HepG2 (cell line): Measurements from ENCODE around the gene TAF13. TPM values are rescaled to one million over a fixed set of nuclear protein-coding genes. Genes with fewer than 3 reads are reported as not detected.
A peak's percentile ranks its signal among the peaks of the same experiment; 100 is the strongest.

Experiments used
- ARID4A ChIP-seq: sonication (generic); formaldehyde crosslinking; IDR thresholded peaks from 2 replicates; pipeline ENCODE4 v1.5.0; 2020; ENCODE audit warnings: mild to moderate bottlenecking, missing genetic modification reagents, borderline replicate concordance
- IKZF4 ChIP-seq: sonication (generic); formaldehyde crosslinking; IDR thresholded peaks from 2 replicates; pipeline ENCODE4 v1.5.1; 2020; ENCODE audit warnings: borderline replicate concordance, mild to moderate bottlenecking, low read depth, missing genetic modification reagents; ENCODE audit errors: not compliant biosample characterization
- MXD3 ChIP-seq: IDR thresholded peaks from 2 replicates; pipeline ENCODE4 v1.6.1; 2016; ENCODE audit warnings: mild to moderate bottlenecking, missing biosample characterization, missing genetic modification reagents
- MXI1 ChIP-seq: IDR thresholded peaks from 3 replicates; pipeline ENCODE4 v1.6.1; 2012; ENCODE audit warnings: low read depth, low read length, inconsistent platforms, borderline replicate concordance
- NR2C2 ChIP-seq: sonication (generic); formaldehyde crosslinking; IDR thresholded peaks from 2 replicates; pipeline ENCODE4 v1.4.0; 2020; ENCODE audit warnings: missing genetic modification reagents, mild to moderate bottlenecking, moderate library complexity, borderline replicate concordance
- RELA ChIP-seq: sonication (generic); formaldehyde crosslinking; IDR thresholded peaks from 2 replicates; pipeline ENCODE4 v1.4.0; 2020; ENCODE audit warnings: missing genetic modification reagents
- THAP11 ChIP-seq: IDR thresholded peaks from 2 replicates; pipeline ENCODE4 v1.6.1; 2016; ENCODE audit warnings: missing biosample characterization, missing genetic modification reagents
- ZBTB38 ChIP-seq: sonication (generic); formaldehyde crosslinking; IDR thresholded peaks from 2 replicates; pipeline ENCODE4 v1.5.1; 2020; ENCODE audit warnings: mild to moderate bottlenecking, missing genetic modification reagents
- ZBTB4 ChIP-seq: sonication (generic); formaldehyde crosslinking; IDR thresholded peaks from 2 replicates; pipeline ENCODE4 v1.4.0; 2020; ENCODE audit warnings: missing genetic modification reagents, mild to moderate bottlenecking, borderline replicate concordance
- ZFAT ChIP-seq: sonication (generic); formaldehyde crosslinking; conservative IDR thresholded peaks from 2 replicates; pipeline ENCODE4 v1.8.1; 2023; ENCODE audit warnings: missing genetic modification reagents, inconsistent platforms
- polyA plus RNA-seq, 8 experiments: library from polyadenylated mRNA; depleted of rRNA in 3 of 8; stranded (reverse) in 7 of 8; unstranded in 1 of 8; fragments of >200 nt; fragmentation: Illumina TruSeq in 4 of 8; extraction: Trizol in 4 of 8; gene quantifications; 2 replicates each; pipeline versions ENCODE4 v1.2.1 to v1.2.3, GENCODE V29; 2011 to 2016; ENCODE audit warnings: low read depth in 4 of 8, missing spikeins in 1 of 8, mixed read lengths in 1 of 8; ENCODE audit not compliant: insufficient read depth in 1 of 8
- total RNA-seq, 5 experiments: library from RNA; depleted of rRNA; stranded (reverse); fragments of >200 nt; fragmentation: Illumina TruSeq; extraction: Trizol; gene quantifications; 2 replicates each; pipeline ENCODE4 v1.2.3, GENCODE V29; 2016; ENCODE audit warnings: low read depth in 1 of 5

Gene TAF13
- total and polyA plus RNA-seq, 2 of the 13 experiments (the other 11 are each of a cell fraction or from before 2014, with no cell fraction given): 11.5 to 36.3 TPM

- TF ChIP-seq ZBTB4 (CRISPR knock-in tag) (peak; percentile 35; the same call in 1 of the 2 replicates), NR2C2 (CRISPR knock-in tag) (peak; percentile 76), MXD3 (CRISPR knock-in tag) (peak; percentile 52), IKZF4 (peak; percentile 39), ARID4A (CRISPR knock-in tag) (peak; percentile 98), ZFAT (CRISPR knock-in tag) (no peak), ZBTB38 (CRISPR knock-in tag) (peak; percentile 83; the same call in 1 of the 2 replicates), THAP11 (CRISPR knock-in tag) (peak; percentile 93), RELA (CRISPR knock-in tag) (0 out of 2 replicates have a peak, but pooled peaks have one; percentile 73), MXI1 (peak; percentile 88; the same call in 2 of the 3 replicates)
Measured at GRCh38 chr1:109075531-109076490, at the start of gene TAF13 (continued).
